HCT116 (cell line): Measurements from ENCODE around the gene PAXIP1. TPM values are rescaled to one million over a fixed set of nuclear protein-coding genes. Genes with fewer than 3 reads are reported as not detected.

Experiments
- ATAC-seq: fragments of 200-7000 bp; cut with Tn5 transposase; 2 replicates; pipeline ENCODE4 v1.9.1; 2020; ENCODE audit warnings: mild to moderate bottlenecking, moderate library complexity
- BruUV-seq: library from RNA; stranded (reverse); fragments of 400-500 nt; replicated peaks from 2 replicates; lab custom pipeline; 2021; lab: Mats Ljungman, UMichigan
- CTCF ChIA-PET: fragments of 300-600 bp; sonication (Branson Sonifier 250); formaldehyde crosslinking; loops from one replicate; lab custom pipeline; 2021; ENCODE audit warnings: antibody characterized with exemption; lab: Charles Lee
- POLR2A ChIA-PET: fragments of 300-600, 350-600 bp; sonication (Branson Sonifier 250); formaldehyde crosslinking; loops from one replicate; lab custom pipeline; 2021; ENCODE audit warnings: antibody characterized with exemption; lab: Charles Lee
- RAD21 ChIA-PET, 2 experiments: fragments of 300-600 bp; sonication (Branson Sonifier 250); formaldehyde crosslinking; loops; one replicate each; lab custom pipeline; 2023; ENCODE audit warnings: low total read pairs in 2 of 2; ENCODE audit not compliant: uncharacterized antibody in 2 of 2, unreplicated experiment in 2 of 2, low non-redundant PET in 1 of 2; lab: Charles Lee
- DNase-seq: peaks from one replicate; pipeline ENCODE4 v3.0.0-alpha.2; 2010; ENCODE audit warnings: low read depth, low spot score
- H2AFZ ChIP-seq: fragments of 200-600 bp; shearing (Covaris generic), sonication (generic); 2 replicates; pipeline ENCODE4 v1.6.1; 2017; ENCODE audit warnings: low read depth, mixed run types, mixed read lengths, antibody characterized with exemption, low read length; ENCODE audit not compliant: poor library complexity, severe bottlenecking
- H3K27ac ChIP-seq: 2 replicates; pipeline ENCODE4 v1.5.1; 2012; ENCODE audit warnings: low read depth, low read length
- H3K27me3 ChIP-seq: fragments of 200-600 bp; sonication (generic); 2 replicates; pipeline ENCODE4 v1.6.1; 2016; ENCODE audit warnings: mixed run types, low read length, mixed read lengths; ENCODE audit not compliant: insufficient read depth
- H3K36me3 ChIP-seq, 2 experiments: fragments of 200-500 bp in 1 of 2; fragments of 200-600 bp in 1 of 2; sonication (Bioruptor generic) in 1 of 2; sonication (generic) in 1 of 2; 2 replicates each; pipeline versions ENCODE4 v1.5.1 to v1.6.1; 2014 to 2016; ENCODE audit warnings: low read length in 2 of 2, inconsistent platforms in 1 of 2, mixed read lengths in 1 of 2, mixed run types in 1 of 2; ENCODE audit not compliant: insufficient read depth in 2 of 2, control insufficient read depth in 1 of 2
- H3K4me1 ChIP-seq, 2 experiments: fragments of 200-600 bp in 1 of 2; sonication (generic) in 1 of 2; 2 replicates each; pipeline versions ENCODE4 v1.5.1 to v1.6.1; 2012 to 2017; ENCODE audit warnings: low read length in 2 of 2, inconsistent platforms in 1 of 2, mild to moderate bottlenecking in 1 of 2, mixed read lengths in 1 of 2, mixed run types in 1 of 2, moderate library complexity in 1 of 2; ENCODE audit not compliant: insufficient read depth in 2 of 2, control insufficient read depth in 1 of 2
- H3K4me2 ChIP-seq: fragments of 200-600 bp; sonication (generic); 2 replicates; pipeline ENCODE4 v1.6.1; 2017; ENCODE audit warnings: mixed run types, low read length, mixed read lengths
- H3K4me3 ChIP-seq, 2 experiments: fragments of 200-600 bp in 1 of 2; sonication (generic) in 1 of 2; replicated peaks in 1 of 2; 2 replicates each; pipeline ENCODE4 v1.5.1; 2011 to 2016; ENCODE audit warnings: low read length in 2 of 2, control low read depth in 1 of 2, low read depth in 1 of 2, mild to moderate bottlenecking in 1 of 2, mixed read lengths in 1 of 2, mixed run types in 1 of 2
- H3K79me2 ChIP-seq: fragments of 200-600 bp; sonication (generic); 2 replicates; pipeline ENCODE4 v1.6.1; 2017; ENCODE audit warnings: mild to moderate bottlenecking, mixed run types, low read length, moderate library complexity, mixed read lengths; ENCODE audit not compliant: insufficient read depth
- H3K9ac ChIP-seq: fragments of 200-600 bp; sonication (generic); 2 replicates; pipeline ENCODE4 v1.6.1; 2016; ENCODE audit warnings: low read length, mixed read lengths
- H3K9me2 ChIP-seq: fragments of 200-600 bp; sonication (generic), shearing (Covaris generic); 2 replicates; pipeline ENCODE4 v1.6.1; 2017; ENCODE audit warnings: mixed run types, mild to moderate bottlenecking, moderate library complexity; ENCODE audit not compliant: insufficient read depth
- H3K9me3 ChIP-seq, 2 experiments: fragments of 200-500 bp in 1 of 2; fragments of 200-600 bp in 1 of 2; sonication (Bioruptor generic) in 1 of 2; sonication (generic) in 1 of 2; 2 replicates each; pipeline ENCODE4 v1.6.1; 2014 to 2017; ENCODE audit warnings: low read length in 2 of 2, mixed read lengths in 2 of 2, inconsistent platforms in 1 of 2, low read depth in 1 of 2, mild to moderate bottlenecking in 1 of 2, mixed run types in 1 of 2, moderate library complexity in 1 of 2; ENCODE audit not compliant: control insufficient read depth in 1 of 2, insufficient read depth in 1 of 2
- H4K20me1 ChIP-seq: fragments of 200-600 bp; sonication (generic), shearing (Covaris generic); 2 replicates; pipeline ENCODE4 v1.6.1; 2017; ENCODE audit warnings: mixed run types, mild to moderate bottlenecking, moderate library complexity; ENCODE audit not compliant: insufficient read depth
- FOSL1 ChIP-seq: IDR thresholded peaks from 2 replicates; pipeline ENCODE4 v1.6.1; 2012; ENCODE audit warnings: low read depth
- TCF7L2 ChIP-seq: IDR thresholded peaks from 2 replicates; pipeline ENCODE4 v1.7.0; 2011; ENCODE audit warnings: borderline replicate concordance, inconsistent platforms; ENCODE audit not compliant: insufficient read depth, insufficient read length; ENCODE audit errors: extremely low read depth
- ZNF274 ChIP-seq: fragments of 200-500 bp; sonication (Bioruptor generic); IDR thresholded peaks from 2 replicates; pipeline ENCODE4 v1.6.1; 2014; ENCODE audit warnings: mild to moderate bottlenecking, low read depth, low read length, inconsistent platforms
- intact Hi-C: fragments of 100-400 bp; cut with micrococcal nuclease; formaldehyde crosslinking; loops from 2 replicates; pipeline ENCODE4 v1.10.0; 2022
- total RNA-seq: library from RNA; stranded (reverse); gene quantifications from one replicate; pipeline ENCODE4 v1.2.1, GENCODE V29; 2021; ENCODE audit not compliant: unreplicated experiment
- TF ChIP-seq, protein P1 (sequence below): IDR thresholded peaks from 2 replicates; pipeline ENCODE4 v1.6.1; 2012; ENCODE audit warnings: low read depth
- TF ChIP-seq, protein P2 (sequence below): IDR thresholded peaks from 2 replicates; pipeline ENCODE4 v1.6.1; 2012

PAXIP1 gene
- total RNA-seq, 1 experiment from 2014 or later: 20.4 TPM

DNA sequence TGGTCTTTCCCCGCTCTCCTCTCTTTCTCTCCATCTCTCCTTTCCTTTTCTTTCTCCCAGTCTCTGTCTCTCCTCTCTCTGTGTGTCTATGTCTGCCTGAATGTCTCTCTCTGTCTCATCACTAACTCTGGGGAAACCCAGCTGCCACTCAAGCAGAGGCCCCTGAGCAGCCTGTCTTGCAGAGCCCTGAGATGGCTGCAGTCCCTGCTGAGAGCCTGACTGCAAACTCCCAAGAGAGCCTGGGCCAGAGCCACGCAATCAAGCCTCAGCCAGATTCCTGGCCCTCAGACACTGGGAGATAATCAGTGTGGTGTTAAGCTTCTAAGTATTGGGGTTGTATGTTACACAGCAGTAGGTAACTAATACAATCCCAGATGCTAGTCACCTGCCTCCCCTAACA is 91.5 kb downstream of the PAXIP1 start:
- Histone ChIP-seq H3K27me3 (no peaks in the 10 kb centered on the region), H3K4me1 (no peaks in the 10 kb centered on the region), H2AFZ (no peak overlapping the region), H3K79me2 (no peaks in the 10 kb centered on the region), H3K9ac (no peak overlapping the region), H4K20me1 (no peaks in the 10 kb centered on the region), H3K27ac (no peak overlapping the region), H3K9me2 (no peaks in the 10 kb centered on the region), H3K9me3 (no peaks in the 10 kb centered on the region), H3K4me3 (no peak overlapping the region), H3K36me3 (no peaks in the 10 kb centered on the region), H3K4me2 (no peak overlapping the region)
- no peak for DNase-seq
- TF ChIP-seq, protein P1, sequence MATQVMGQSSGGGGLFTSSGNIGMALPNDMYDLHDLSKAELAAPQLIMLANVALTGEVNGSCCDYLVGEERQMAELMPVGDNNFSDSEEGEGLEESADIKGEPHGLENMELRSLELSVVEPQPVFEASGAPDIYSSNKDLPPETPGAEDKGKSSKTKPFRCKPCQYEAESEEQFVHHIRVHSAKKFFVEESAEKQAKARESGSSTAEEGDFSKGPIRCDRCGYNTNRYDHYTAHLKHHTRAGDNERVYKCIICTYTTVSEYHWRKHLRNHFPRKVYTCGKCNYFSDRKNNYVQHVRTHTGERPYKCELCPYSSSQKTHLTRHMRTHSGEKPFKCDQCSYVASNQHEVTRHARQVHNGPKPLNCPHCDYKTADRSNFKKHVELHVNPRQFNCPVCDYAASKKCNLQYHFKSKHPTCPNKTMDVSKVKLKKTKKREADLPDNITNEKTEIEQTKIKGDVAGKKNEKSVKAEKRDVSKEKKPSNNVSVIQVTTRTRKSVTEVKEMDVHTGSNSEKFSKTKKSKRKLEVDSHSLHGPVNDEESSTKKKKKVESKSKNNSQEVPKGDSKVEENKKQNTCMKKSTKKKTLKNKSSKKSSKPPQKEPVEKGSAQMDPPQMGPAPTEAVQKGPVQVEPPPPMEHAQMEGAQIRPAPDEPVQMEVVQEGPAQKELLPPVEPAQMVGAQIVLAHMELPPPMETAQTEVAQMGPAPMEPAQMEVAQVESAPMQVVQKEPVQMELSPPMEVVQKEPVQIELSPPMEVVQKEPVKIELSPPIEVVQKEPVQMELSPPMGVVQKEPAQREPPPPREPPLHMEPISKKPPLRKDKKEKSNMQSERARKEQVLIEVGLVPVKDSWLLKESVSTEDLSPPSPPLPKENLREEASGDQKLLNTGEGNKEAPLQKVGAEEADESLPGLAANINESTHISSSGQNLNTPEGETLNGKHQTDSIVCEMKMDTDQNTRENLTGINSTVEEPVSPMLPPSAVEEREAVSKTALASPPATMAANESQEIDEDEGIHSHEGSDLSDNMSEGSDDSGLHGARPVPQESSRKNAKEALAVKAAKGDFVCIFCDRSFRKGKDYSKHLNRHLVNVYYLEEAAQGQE: no peak
- TF ChIP-seq ZNF274: no peak
- ChIA-PET RAD21 (no interaction called here), POLR2A (no interaction called here), CTCF (no interaction called here)
- intact Hi-C loops: loop anchor here (5.0 kb wide), 1 partner anchor 856 kb away; no protein-coding TSS in a partner anchor
- ATAC-seq: no peak
- no TSS peak for BruUV-seq

DNA sequence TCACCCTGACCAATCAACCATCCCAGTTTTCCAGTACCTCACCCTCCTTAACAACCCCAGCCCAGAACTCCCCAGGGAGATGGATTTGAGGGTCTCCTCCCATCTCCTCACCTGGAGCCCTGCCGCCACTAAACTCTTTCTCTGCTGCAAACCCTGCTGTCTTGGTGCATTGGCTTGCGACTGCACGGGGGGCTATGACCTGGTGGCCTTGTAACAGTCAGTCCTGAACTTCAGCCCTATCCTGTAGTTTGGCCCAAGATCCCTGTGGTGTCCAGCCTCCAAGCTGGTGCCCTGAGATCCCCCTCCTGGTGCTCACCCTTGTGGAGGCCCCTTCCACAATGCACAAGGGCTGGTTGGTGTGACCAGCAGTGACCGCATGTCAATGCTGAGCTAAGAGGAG is 91.9 kb downstream of the PAXIP1 start:
- H3K9ac ChIP-seq: no peak overlapping the region
- no peaks in the 10 kb centered on the region for H3K27me3 ChIP-seq
- ATAC-seq (no peak), DNase-seq (no peak)
- no peaks in the 10 kb centered on the region for H3K9me2 ChIP-seq
- no peaks in the 10 kb centered on the region for H3K36me3 ChIP-seq
- no peaks in the 10 kb centered on the region for H4K20me1 ChIP-seq
- no peak overlapping the region for H3K27ac ChIP-seq
- no peaks in the 10 kb centered on the region for H3K9me3 ChIP-seq
- intact Hi-C loops: loop anchor here (5.0 kb wide), 1 partner anchor 856 kb away; no protein-coding TSS in a partner anchor
- no peaks in the 10 kb centered on the region for H3K79me2 ChIP-seq
- H3K4me1 ChIP-seq: no peaks in the 10 kb centered on the region
- no TSS peak for BruUV-seq
- no peak overlapping the region for H2AFZ ChIP-seq
- no peak overlapping the region for H3K4me3 ChIP-seq
- CTCF ChIA-PET: no interaction called here
- RAD21 ChIA-PET: no interaction called here
- TF ChIP-seq FOSL1 (no peak), TCF7L2 (no peak)
- TF ChIP-seq, protein P2, sequence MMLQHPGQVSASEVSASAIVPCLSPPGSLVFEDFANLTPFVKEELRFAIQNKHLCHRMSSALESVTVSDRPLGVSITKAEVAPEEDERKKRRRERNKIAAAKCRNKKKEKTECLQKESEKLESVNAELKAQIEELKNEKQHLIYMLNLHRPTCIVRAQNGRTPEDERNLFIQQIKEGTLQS: no peak
- POLR2A ChIA-PET: no interaction called here
- no peak overlapping the region for H3K4me2 ChIP-seq
